Sciatic nerve (tissue), 2 donors: Measurements from ENCODE around the gene DNASE1L2. TPM values are rescaled to one million over a fixed set of nuclear protein-coding genes. Genes with fewer than 3 reads are reported as not detected.

Experiments
- ATAC-seq: fragments of 200-7000 bp; cut with Tn5 transposase; one replicate; pipeline ENCODE4 v1.9.1; 2020; ENCODE audit warnings: mild to moderate bottlenecking, moderate library complexity
- DNase-seq: peaks from one replicate; pipeline ENCODE4 v3.0.0-alpha.2; 2020; ENCODE audit warnings: low spot score
- intact Hi-C: fragments of 100-400 bp; cut with DNase I; formaldehyde crosslinking; loops from one replicate; pipeline ENCODE4 v1.14.2; 2022
- total RNA-seq: library from RNA; stranded (reverse); fragmentation: NEBNext Ultra II Directional; extraction: Animal tissue kit (Norgen Biotek cat#: 25700); gene quantifications from one replicate; pipeline ENCODE4 v1.2.1, GENCODE V29; 2021
- donor health status: DM: no; HTN: no; CAD: no.
- donor health status: DM: no; HTN: no; CAD: no.

Gene DNASE1L2
- total RNA-seq, 1 donor from 2014 or later = 1.6 TPM

DNA sequence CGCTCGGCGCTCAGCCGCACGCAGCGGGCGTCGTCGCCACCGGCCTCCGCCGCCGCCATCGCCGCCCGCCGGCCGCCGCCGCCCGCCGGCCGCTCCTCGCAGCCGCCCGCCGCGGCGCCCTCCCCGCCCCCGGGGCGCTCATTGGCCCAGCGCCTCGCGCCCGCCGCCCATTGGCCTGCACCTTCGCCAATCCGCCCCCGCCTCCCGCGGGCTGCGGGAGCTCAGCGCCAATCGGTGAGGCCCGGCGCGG is 21.6 kb upstream of the DNASE1L2 start, which contains the start of gene PGP:
PGP (minus strand) TSS at position 122 of the 250 bp plus-strand sequence; CDS start at position 59, 63 bp downstream.
- intact Hi-C loops = no loop called here
- DNase-seq (no peak), ATAC-seq (peak; percentile 96)

DNA sequence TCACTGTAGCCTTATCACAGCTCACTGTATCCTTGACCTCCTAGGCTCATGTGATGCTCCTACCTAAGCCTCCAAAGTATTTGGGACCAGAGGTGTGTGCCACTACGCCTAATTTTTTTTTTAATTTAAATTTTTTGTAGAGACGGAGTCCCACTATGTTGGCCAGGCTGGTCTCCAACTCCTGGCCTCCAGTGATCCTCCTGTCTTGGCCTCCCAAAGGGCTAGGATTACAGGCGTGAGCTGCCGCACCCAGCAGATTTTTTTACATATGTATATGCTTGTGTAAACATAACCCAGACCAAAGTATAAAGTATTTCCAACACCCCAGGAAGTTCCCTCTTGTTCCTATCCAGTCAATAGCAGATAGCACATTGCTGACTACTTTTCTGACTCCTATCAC is 19.9 kb upstream of the DNASE1L2 start:
- ATAC-seq (no peak), DNase-seq (no peak)
- intact Hi-C loops = no loop called here

DNA sequence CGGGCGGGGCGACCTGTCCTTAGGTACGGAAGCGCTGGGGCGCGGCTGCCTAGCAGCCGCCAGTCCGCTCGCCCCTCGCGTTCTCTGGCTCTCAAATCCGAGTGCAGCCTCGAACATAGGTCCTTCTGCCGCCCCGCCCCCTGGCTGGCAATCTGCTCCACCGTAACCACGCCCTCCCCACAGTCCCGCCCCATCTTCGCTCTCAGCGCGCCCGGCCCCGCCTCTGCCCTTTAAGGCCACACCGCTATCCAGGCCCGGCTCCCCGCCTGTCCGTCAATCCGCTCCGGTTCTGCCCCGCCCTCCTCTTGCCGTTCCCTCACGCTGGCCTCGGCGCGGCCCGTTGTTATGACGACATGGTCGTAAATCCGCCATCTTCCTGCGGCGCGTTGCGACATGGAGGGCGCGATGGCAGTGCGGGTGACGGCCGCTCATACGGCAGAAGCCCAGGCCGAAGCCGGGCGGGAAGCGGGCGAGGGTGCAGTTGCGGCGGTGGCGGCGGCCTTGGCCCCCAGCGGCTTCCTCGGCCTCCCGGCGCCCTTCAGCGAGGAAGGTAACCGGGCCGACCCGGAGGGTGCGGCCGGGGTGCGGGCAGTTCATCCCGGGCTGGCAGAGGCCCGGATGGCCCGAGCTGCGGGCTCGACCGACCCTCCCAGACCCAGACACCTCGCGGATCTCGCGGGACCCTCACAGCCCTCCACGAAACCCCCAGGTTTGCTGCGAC is 12.9 kb upstream of the DNASE1L2 start, which contains the start of gene E4F1:
E4F1 (plus strand) TSS at position 371 of the 721 bp plus-strand sequence; CDS start at position 394, 23 bp downstream.
- intact Hi-C loops = no loop called here
- ATAC-seq (peak; percentile 99), DNase-seq (peak; percentile 99)

DNA sequence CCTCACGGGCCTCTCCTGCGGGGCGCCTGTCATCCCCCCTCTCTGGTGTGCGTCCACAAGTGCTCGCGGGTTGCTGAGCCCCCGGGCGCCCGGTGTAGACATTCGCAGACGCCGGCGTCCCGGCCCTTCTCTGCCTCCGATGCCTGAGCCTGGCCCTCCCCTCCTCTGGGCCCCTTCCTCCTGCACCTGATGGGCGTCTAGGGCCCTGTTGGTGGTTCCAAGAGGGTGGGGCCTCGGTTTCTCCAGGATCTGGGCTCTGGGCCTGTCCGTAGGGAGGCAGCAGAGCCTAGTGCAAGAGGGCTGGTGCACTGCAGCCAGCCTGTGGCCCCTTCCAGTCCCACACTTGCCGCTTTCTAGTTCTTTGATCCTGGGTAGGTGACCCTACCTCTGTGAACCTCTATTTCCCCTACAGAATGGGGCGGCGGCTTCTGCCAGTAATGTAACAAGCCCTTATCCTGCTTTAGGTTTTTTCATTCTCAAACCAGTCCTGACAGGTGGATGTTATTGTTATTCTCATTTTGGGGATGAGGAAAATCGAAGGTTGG is 12.2 kb upstream of the DNASE1L2 start:
- DNase-seq (no peak), ATAC-seq (peak; percentile 45)
- intact Hi-C loops = no loop called here

DNA sequence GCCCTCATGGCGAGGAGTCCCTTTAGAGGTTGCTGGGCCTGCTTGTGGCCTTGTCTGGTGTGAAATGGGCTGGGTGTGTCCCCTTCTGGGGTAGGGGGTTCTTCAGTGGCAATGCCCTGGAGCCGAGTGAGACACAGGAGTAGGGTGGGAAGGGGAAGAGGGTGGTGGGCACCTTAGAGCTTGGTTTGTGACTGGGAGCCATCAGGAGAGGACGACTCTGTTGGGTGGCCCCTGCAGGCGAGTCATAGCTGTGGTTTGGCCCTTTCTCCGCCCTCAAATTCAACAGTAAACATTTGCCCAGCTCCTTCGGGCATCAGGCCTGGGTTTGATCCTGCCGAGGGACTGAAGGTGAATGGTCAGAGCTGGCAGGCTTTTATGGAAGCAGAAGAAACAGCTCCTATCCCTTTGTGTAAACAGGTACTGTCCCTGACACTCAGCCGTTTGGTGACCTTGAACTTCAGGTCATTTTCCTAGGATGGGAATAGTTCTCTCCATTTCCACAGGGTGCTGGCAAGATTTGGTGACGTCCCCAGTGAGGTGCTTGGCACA is 9.9 kb upstream of the DNASE1L2 start:
- intact Hi-C loops = no loop called here
- no peak for ATAC-seq
- DNase-seq = no peak

DNA sequence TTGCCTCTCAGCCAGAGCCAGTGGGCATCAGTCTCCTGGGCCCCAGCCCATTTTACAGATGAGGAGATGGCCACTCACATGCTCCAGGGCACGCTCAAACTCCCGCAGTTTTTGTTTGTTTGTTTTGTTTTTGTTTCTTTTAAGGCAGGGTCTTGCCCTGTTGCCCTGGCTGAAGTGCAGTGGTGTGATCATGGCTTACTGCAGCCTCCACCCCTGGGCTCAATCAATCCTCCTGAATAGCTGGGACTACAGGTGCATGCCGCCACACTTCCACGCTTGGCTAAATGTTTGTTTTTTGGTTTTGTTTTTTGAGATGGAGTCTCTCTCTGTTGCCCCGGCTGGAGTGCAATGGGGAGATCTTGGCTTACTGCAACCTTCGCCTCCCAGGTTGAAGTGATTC is 9.3 kb upstream of the DNASE1L2 start:
- ATAC-seq = no peak

DNA sequence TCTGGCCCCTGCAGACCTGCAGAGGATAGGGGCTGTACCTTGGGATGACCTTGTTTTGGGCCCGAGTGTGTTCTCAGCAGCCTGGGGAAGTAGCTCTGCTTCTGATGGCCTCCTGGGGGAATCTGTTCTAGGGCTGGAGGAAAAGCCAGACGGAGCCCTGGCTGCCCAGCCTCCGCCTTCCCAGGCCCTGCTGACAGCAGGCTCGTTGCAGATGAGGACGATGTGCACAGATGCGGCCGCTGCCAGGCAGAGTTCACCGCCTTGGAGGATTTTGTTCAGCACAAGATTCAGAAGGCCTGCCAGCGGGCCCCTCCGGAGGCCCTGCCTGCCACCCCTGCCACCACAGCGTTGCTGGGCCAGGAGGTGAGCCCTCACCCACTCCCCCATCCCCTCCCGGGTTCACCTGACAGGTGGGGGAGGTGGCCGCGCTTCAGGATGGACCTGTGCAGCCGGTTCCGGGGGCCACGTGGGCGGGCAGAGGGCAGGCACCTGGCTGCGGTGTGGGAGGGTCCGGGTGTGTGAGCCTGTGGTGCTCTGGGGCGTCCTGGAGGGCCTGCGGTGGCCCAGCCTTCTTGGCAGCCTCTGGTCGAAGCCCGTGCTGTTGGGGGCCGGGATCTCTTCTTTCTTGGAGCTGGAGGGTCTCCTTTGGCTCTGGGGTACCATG is 8.0 kb upstream of the DNASE1L2 start:
- no peak for DNase-seq
- no peak for ATAC-seq
- intact Hi-C loops = no loop called here

More for the DNA sequence above, 9.3 kb upstream of the DNASE1L2 start:
- intact Hi-C loops = no loop called here
- DNase-seq = no peak

DNA sequence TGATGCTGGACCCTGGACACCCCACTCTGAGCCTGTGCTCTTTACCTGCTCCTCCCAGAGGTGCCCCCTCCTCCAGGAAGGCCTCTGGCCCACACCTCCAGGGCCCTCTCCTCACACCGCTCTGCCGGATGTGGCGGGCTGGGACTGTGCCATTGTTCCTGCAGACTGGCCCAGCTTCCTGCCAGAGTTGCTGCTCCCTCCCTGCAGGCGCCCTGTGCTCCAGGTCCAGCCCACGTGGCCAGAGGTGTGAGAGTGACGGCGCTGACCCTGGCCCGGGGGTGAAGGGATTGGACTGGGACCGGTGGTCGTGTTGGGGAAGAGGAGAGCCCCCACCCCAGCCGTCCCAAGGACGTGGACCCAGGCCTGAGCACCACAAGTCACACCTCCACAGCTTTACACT is 7.2 kb upstream of the DNASE1L2 start:
- ATAC-seq = no peak
- intact Hi-C loops = no loop called here
- no peak for DNase-seq

DNA sequence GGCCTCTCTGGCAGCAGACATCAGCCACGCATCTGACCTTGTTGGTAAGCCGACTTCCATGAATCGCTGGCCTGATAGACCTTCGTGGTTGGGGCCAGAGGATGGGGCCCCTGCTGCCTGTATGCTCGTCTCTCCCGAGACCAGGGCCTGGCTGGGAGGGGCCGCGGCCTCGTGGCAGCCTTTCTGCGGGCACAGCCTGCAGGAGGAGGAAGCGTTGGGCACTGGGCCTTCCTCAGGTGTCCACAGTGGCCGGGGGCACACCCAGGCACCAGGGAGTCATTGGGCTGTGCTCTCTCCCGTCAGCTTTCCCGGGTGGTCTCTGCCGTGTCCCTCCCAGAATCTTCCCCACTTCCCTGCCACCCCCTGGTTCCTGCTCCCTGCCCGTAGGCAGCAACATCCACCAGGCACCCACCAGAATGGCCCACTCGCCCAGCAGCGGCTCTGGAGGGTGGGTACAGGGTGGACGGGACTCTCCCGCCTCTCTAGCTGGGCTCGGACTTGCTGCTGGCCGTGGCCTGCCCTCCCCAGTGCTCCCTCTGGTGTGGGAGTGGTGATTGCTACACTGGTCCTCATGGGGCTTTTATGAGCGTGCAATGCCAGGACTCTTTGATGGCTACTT is 6.5 kb upstream of the DNASE1L2 start:
- no peak for ATAC-seq
- intact Hi-C loops = no loop called here

DNA sequence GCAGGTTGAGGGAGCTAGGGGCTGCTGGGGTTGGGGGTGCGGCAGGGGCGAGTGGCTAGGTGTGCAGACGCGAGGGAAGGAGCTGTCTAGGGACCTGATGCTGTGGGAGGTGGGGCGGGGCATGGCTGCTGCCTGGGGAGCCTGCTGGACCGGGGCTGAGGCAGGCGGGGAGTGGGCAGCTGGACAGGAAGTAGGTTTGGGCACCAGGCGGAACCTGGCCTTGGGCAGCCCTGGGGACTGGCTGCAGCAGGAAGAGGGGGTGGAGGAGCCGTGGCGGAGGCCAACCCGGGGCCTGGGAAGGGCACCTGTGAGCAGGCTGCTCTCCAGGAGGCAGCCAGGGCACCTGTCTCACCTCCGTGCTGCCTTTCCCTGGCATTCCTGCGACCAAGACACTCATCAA is 5.9 kb upstream of the DNASE1L2 start:
- intact Hi-C loops = no loop called here
- DNase-seq = no peak
- no peak for ATAC-seq

More for the DNA sequence above, 6.5 kb upstream of the DNASE1L2 start:
- no peak for DNase-seq

DNA sequence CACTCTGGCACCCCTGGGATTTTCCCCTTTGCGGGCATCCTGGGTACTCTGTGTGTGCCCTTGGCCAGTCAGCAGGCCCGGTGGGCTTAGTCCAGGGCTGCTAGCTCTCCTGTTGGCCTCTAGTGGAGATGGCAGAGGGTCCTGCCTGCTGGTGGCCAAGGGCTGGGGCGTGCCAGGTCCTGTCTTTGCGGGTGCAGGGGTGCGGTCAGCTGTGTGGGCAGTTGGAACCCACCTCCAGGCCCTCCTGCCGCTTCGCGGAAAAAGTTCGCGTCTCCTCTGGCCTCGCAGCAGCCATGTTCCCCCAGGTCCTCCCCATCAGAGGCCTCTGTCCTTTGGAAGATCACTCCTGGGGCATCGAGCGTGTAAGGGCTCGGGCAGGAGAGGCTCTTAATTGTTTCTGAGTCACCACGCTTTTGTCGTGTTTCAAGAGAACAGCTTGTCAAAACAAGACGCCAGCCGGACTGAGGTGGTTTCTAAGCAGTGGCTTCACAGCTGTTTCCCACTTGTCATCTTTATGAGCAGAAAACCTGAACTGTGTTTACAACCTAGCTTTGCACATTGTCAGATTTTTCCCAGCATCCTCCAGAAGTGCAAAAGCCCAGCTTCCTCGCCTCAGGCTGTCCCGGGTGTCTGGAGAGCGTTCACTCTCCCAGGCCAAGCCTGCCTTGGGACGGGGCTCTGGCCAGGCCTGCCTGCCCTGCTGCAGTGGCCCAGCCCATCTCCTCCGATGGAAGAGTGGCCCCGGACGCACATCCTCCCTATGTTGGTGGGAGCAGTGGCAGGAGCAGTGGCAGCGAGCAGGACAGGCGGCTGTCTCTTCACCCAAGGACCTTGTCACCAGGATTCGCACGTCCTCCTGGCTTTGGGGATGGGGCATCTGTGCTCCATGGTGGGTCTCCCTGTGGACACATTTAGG is 5.0 kb upstream of the DNASE1L2 start:
- DNase-seq = no peak
- intact Hi-C loops = no loop called here
- ATAC-seq = no peak

DNA sequence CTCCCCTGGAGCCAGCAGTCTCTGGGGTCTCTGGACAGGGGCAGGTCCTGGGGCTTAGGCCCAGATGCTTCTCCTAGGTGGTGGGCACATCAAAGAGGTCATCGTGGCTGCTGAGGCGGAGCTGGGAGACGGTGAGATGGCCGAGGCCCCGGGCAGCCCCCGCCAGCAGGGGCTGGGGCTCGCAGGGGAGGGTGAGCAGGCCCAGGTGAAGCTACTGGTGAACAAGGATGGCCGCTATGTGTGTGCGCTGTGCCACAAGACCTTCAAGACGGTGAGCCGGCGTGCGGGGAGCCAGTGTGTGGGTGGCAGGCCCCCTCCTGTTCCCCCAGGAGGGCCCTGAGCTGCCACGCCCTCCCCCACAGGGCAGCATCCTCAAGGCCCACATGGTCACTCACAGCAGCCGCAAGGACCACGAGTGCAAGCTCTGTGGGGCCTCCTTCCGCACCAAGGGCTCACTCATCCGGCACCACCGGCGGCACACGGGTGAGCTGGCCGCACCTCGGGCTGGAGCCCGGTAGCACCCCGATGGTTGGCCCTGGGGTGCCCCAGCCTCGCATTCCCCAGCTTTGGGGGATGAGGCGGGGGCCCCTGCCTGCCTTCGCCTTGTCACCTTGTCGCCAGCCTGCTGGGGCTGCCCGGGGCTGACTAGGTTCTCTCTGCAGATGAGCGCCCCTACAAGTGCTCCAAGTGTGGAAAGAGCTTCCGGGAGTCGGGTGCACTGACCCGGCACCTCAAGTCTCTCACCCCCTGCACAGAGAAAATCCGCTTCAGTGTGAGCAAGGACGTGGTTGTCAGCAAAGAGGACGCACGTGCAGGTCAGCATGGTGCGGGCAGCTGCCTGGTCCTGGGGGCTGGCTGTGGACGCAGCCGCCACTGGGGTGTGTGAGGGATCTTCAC is 3.9 kb upstream of the DNASE1L2 start:
- ATAC-seq (no peak), DNase-seq (no peak)
- intact Hi-C loops = no loop called here

DNA sequence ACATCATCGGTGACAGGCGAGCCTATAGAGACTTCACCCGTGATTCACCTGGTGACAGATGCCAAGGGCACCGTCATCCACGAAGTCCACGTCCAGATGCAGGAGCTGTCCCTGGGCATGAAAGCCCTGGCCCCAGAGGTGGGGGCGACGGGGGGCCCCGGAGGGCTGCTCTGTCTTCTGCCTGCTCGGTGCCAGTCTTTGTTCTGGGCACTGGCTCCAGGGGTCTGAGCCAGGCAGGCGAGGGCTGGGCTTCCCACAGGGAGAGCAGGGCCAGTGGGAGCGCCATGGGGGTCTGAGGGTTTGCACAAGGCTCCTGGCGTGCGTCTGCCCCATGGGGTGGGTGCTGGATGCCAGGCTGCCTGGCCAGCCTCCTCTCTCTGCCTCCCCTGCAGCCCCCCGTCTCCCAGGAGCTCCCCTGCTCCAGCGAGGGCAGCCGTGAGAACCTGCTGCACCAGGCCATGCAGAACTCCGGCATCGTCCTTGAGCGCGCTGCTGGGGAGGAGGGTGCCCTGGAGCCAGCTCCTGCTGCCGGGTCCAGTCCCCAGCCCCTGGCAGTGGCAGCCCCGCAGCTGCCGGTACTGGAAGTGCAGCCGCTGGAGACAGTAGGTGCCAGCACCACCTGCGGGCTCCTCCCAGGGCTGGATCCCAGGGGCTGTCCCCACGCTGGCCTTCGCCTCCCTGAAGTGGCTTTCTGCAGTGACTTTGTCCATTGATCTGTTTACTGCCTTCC is 3.0 kb upstream of the DNASE1L2 start:
- ATAC-seq (no peak), DNase-seq (no peak)
- intact Hi-C loops = no loop called here

DNA sequence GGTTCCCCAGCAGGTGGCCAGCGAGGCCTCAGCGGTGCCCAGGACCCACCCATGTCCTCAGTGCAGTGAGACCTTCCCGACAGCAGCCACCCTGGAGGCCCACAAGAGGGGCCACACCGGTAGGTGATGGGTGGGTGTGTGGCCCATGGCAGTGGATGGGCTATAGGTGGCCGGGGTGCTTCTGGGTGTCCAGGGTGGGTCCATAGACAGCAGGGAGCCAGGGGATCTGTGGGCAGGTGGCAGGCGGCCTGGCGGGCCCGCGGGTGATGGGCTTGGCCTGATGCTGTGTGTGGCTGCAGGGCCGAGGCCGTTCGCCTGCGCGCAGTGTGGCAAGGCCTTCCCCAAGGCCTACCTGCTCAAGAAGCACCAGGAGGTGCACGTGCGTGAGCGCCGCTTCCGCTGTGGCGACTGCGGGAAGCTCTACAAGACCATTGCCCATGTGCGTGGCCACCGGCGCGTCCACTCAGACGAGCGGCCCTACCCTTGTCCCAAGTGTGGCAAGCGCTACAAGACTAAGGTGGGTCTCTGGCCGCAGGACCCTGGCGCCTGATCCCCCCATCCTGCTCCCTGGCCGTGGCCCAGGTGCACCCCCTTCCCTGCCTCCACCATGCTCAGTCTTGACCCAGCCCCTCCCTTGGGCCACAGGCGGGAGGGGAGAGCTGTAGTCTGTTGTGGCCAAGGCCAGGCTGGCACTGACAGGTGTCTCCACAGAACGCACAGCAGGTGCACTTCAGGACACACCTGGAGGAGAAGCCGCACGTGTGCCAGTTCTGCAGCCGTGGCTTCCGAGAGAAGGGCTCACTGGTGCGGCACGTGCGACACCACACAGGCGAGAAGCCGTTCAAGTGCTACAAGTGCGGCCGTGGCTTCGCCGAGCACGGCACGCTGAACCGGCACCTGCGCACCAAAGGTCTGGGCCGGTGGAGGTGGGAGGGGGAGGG is 2.1 kb upstream of the DNASE1L2 start:
- intact Hi-C loops = no loop called here
- DNase-seq (no peak), ATAC-seq (no peak)

DNA sequence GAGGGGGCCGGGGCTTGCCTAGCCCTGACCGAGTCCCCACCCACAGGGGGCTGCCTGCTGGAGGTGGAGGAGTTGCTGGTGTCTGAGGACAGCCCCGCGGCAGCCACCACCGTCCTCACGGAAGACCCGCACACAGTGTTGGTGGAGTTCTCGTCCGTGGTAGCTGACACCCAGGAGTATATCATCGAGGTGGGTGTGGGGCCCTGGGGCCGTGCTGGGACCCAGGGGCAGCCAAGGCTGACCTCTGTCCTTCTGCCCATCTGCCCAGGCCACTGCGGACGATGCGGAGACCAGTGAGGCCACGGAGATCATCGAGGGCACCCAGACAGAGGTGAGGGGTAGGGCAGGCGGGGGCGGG is 1.5 kb upstream of the DNASE1L2 start:
- DNase-seq (no peak), ATAC-seq (no peak)
- intact Hi-C loops = no loop called here

DNA sequence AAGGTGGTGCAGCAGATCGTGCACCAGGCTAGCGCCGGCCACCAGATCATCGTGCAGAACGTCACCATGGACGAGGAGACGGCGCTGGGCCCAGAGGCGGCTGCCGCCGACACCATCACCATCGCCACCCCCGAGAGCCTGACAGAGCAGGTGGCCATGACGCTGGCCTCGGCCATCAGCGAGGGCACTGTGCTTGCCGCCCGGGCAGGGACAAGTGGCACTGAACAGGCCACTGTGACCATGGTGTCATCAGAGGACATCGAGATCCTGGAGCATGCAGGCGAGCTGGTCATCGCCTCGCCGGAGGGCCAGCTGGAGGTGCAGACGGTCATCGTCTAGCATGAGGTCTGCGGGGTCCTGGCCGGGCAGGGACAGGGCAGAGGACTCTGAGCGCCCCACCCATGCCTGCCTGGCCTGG is 1.0 kb upstream of the DNASE1L2 start:
- no peak for ATAC-seq
- no peak for DNase-seq
- intact Hi-C loops = no loop called here
